Smooth muscle cell (in vitro differentiated cells): ENCODE measurements around the gene ACSF2. TPM values are rescaled to one million over a fixed set of nuclear protein-coding genes. Genes with fewer than 3 reads are reported as not detected.

Experiments used
- DNase-seq: peaks from one replicate; lab custom pipeline; 2025; ENCODE audit not compliant: unreplicated experiment; lab: John Stamatoyannopoulos, UW
- H2AFZ ChIP-seq: fragments of 200-600 bp; sonication (generic); 2 replicates; pipeline ENCODE4 v1.6.0; 2016; ENCODE audit warnings: antibody characterized with exemption, low read depth, mild to moderate bottlenecking
- H3F3A ChIP-seq: fragments of 200-600 bp; sonication (generic); 2 replicates; pipeline ENCODE4 v1.6.0; 2017; ENCODE audit warnings: antibody characterized with exemption, low read depth
- H3K27ac ChIP-seq: fragments of 200-600 bp; sonication (generic); 2 replicates; pipeline ENCODE4 v1.5.1; 2016; ENCODE audit warnings: low read depth, mild to moderate bottlenecking
- H3K27me3 ChIP-seq: fragments of 200-600 bp; sonication (generic); 2 replicates; pipeline ENCODE4 v1.6.1; 2016; ENCODE audit warnings: low read depth, mild to moderate bottlenecking
- H3K36me3 ChIP-seq: fragments of 200-600 bp; sonication (generic); 2 replicates; pipeline ENCODE4 v1.5.1; 2016; ENCODE audit warnings: low read depth
- H3K4me1 ChIP-seq: fragments of 200-600 bp; sonication (generic); 2 replicates; pipeline ENCODE4 v1.5.1; 2016; ENCODE audit warnings: low read depth
- H3K4me2 ChIP-seq: fragments of 200-600 bp; sonication (generic); 2 replicates; pipeline ENCODE4 v1.6.0; 2016; ENCODE audit warnings: mild to moderate bottlenecking
- H3K4me3 ChIP-seq: fragments of 200-600 bp; sonication (generic); 2 replicates; pipeline ENCODE4 v1.5.1; 2016; ENCODE audit warnings: mild to moderate bottlenecking
- H3K79me2 ChIP-seq: fragments of 200-600 bp; sonication (generic); 2 replicates; pipeline ENCODE4 v1.6.0; 2016; ENCODE audit warnings: low read depth, mild to moderate bottlenecking
- H3K9ac ChIP-seq: fragments of 200-600 bp; sonication (generic); 2 replicates; pipeline ENCODE4 v1.6.0; 2016; ENCODE audit warnings: low read depth
- H3K9me3 ChIP-seq: fragments of 200-600 bp; sonication (generic); replicated peaks from 2 replicates; pipeline ENCODE4 v1.5.1; 2016; ENCODE audit warnings: low read depth
- H4K20me1 ChIP-seq: fragments of 200-600 bp; sonication (generic); 2 replicates; pipeline ENCODE4 v1.6.0; 2016; ENCODE audit warnings: low read depth
- WGBS: methylation state at CpG from one replicate; pipeline ENCODE4 v1.1.7; 2016; ENCODE audit warnings: low lambda C conversion rate; 5-methylcytosine and 5-hydroxymethylcytosine counted together
- polyA plus RNA-seq: library from polyadenylated mRNA; unstranded; fragments of >200 nt; fragmentation: Nextera tagmentation; extraction: Ambion mirVana; gene quantifications from 2 replicates; pipeline ENCODE4 v1.2.1, GENCODE V29; 2016
- total RNA-seq: library from RNA; depleted of rRNA; stranded (reverse); fragments of >200 nt; gene quantifications from 2 replicates; pipeline ENCODE4 v1.2.3, GENCODE V29; 2014
- TF ChIP-seq, protein P1 (sequence below): fragments of 200-600 bp; sonication (generic); IDR thresholded peaks from 2 replicates; pipeline ENCODE4 v1.5.1; 2017; ENCODE audit warnings: borderline replicate concordance, mild to moderate bottlenecking, antibody characterized with exemption; ENCODE audit not compliant: insufficient read depth, poor library complexity, severe bottlenecking

Gene ACSF2
- total and polyA plus RNA-seq, 2 experiments from 2014 or later = 13.7 to 16.8 TPM

DNA sequence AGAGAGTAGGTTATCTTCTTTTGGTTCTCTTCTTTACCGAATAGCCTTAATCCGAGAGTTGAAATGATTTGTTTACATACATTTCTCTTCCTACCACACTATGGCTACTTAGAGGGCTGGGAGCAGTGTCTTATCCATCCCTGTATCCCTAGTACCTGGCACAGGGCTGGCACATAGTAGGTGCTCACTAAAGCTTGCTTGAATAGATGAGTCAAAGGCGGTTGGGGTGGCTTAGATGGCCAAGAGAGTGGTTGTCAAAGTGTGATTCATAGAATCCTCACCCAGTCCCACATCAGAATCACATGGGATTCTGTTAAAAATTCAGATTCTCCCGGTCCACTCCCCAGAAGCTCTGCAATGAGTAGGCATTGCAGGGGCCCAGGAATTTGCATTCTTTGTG is 31.6 kb downstream of the ACSF2 start:
- Histone ChIP-seq H3K27ac (no peak overlapping the region), H3K4me1 (no peaks in the 10 kb centered on the region), H3K9ac (no peak overlapping the region), H3K9me3 (no peaks in the 10 kb centered on the region), H3K79me2 (no peaks in the 10 kb centered on the region), H3K4me2 (no peak overlapping the region), H3K27me3 (no peaks in the 10 kb centered on the region), H3K36me3 (no peaks in the 10 kb centered on the region), H3K4me3 (no peak overlapping the region), H3F3A (no peaks in the 10 kb centered on the region), H2AFZ (no peak overlapping the region), H4K20me1 (peaks cover 20% of the 10 kb centered on the region)
- DNase-seq = no peak
- WGBS = 94% methylated on average over 4 of the region's 4 CpGs
- TF ChIP-seq, protein P1, sequence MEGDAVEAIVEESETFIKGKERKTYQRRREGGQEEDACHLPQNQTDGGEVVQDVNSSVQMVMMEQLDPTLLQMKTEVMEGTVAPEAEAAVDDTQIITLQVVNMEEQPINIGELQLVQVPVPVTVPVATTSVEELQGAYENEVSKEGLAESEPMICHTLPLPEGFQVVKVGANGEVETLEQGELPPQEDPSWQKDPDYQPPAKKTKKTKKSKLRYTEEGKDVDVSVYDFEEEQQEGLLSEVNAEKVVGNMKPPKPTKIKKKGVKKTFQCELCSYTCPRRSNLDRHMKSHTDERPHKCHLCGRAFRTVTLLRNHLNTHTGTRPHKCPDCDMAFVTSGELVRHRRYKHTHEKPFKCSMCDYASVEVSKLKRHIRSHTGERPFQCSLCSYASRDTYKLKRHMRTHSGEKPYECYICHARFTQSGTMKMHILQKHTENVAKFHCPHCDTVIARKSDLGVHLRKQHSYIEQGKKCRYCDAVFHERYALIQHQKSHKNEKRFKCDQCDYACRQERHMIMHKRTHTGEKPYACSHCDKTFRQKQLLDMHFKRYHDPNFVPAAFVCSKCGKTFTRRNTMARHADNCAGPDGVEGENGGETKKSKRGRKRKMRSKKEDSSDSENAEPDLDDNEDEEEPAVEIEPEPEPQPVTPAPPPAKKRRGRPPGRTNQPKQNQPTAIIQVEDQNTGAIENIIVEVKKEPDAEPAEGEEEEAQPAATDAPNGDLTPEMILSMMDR = no peak

- 80% methylated on average over 3 of the region's 3 CpGs for WGBS
- Histone ChIP-seq H3K27me3 (no peaks in the 10 kb centered on the region), H3K9ac (no peak overlapping the region), H3K4me2 (no peak overlapping the region), H3K4me1 (no peaks in the 10 kb centered on the region), H3K79me2 (no peaks in the 10 kb centered on the region), H3K27ac (no peak overlapping the region), H4K20me1 (peaks cover 20% of the 10 kb centered on the region), H3K36me3 (no peaks in the 10 kb centered on the region), H3K9me3 (no peaks in the 10 kb centered on the region), H2AFZ (no peak overlapping the region), H3F3A (no peaks in the 10 kb centered on the region), H3K4me3 (no peak overlapping the region)
- no peak for DNase-seq
- TF ChIP-seq, protein P1 = no peak
These were observed 32.3 kb downstream of the ACSF2 start for GRCh38 chr17:50458270-50458669.

DNA sequence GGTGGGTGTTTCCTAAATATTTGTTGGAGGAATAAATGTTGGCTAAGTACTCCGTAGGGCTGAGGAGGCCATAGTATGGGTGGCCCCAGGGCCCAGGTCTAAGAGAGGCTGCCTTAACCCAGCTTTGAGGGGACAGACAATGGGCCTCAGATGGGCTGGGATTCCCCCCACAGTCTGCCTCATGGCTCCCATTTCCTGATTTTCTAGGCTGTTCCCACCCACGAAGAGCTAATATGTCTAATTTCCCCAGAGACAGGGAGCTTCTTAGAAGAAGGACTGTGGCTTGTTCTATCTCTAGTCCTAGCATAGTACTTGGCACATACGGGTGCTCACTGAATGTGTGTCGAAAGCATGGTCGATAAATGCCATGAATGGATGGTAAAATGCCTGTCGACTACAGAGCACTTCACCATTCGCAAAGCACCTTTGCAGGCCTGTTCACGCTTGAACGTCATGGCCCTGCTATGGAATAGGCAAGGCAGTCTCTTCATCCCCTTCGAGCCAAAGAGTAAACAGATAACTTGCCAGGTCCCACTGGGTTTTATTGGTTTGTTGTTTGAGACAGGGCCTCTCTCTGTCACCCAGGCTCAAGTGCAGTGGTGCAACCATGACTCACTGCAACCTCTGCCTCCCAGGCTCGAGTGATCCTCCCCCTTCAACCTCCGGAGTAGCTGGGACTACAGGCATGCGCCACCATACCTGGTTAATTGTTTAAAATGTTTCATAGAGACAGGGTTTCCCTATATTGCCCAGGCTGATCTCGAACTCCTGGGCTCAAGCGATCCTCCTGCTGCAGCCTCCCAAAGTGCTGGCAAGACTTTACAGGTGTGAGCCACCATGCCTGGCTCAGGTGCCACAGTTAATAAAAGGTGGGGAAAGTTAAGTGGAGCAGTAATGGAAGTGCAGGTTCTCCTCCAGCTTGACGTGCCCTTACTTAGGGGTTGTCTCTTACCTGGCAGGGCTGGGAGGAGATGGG is 33.0 kb downstream of the ACSF2 start:
- 68% methylated on average over 16 of the region's 16 CpGs for WGBS
- Histone ChIP-seq H3K4me2 (no peak overlapping the region), H3K27ac (no peak overlapping the region), H2AFZ (no peak overlapping the region), H3K4me3 (no peak overlapping the region), H3K36me3 (no peaks in the 10 kb centered on the region), H3K27me3 (no peaks in the 10 kb centered on the region), H3K9me3 (no peaks in the 10 kb centered on the region), H4K20me1 (peaks cover 20% of the 10 kb centered on the region), H3F3A (no peaks in the 10 kb centered on the region), H3K4me1 (no peaks in the 10 kb centered on the region), H3K9ac (no peak overlapping the region), H3K79me2 (no peaks in the 10 kb centered on the region)
- no peak for DNase-seq
- TF ChIP-seq, protein P1 = no peak
